Activated naive CD8-positive, alpha-beta T cell treated with anti-CD3 and anti-CD28 coated beads, Interleukin-2, amount 50 U/mL, for 16 hours (primary cell): ENCODE measurements around the gene C19orf47.

Source experiments
- DNase-seq: peaks from one replicate; pipeline ENCODE4 v3.0.0-alpha.2; 2020; ENCODE audit warnings: low read depth, low spot score

Gene C19orf47, protein sequence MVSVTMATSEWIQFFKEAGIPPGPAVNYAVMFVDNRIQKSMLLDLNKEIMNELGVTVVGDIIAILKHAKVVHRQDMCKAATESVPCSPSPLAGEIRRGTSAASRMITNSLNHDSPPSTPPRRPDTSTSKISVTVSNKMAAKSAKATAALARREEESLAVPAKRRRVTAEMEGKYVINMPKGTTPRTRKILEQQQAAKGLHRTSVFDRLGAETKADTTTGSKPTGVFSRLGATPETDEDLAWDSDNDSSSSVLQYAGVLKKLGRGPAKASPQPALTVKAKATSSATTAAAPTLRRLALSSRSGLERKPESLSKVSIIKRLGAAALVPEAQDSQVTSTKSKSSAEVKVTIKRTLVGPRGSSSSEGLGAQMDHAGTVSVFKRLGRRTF

GRCh38 chr19:40348125-40348913 is at the start of gene C19orf47, which contains the start of gene PLD3:
Gene C19orf47 (minus strand): TSS chr19:40348397. CDS start chr19:40341857, 6,540 bp downstream.
Gene PLD3 (plus strand): TSS chr19:40348695. CDS start chr19:40366484, 17,789 bp downstream.
- DNase-seq: peak; percentile 94

DNA sequence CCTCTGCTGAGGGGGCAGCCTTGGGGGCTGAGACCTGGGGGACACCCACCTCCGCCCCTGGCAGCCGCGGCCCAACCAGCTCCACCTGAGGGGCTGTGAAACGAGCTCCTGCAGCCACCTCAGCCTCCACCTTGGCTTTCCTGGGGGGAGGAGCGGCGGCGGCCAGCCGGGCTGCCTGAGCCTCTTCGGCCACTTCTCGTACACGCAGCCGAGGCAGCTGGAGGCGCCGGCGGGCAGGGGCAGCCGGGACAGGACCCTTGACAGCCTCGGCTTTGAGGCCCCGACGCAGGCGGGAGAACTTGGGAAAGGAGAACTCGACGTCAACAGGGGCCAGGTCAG is 49.3 kb upstream of the C19orf47 start:
- DNase-seq: no peak

DNA sequence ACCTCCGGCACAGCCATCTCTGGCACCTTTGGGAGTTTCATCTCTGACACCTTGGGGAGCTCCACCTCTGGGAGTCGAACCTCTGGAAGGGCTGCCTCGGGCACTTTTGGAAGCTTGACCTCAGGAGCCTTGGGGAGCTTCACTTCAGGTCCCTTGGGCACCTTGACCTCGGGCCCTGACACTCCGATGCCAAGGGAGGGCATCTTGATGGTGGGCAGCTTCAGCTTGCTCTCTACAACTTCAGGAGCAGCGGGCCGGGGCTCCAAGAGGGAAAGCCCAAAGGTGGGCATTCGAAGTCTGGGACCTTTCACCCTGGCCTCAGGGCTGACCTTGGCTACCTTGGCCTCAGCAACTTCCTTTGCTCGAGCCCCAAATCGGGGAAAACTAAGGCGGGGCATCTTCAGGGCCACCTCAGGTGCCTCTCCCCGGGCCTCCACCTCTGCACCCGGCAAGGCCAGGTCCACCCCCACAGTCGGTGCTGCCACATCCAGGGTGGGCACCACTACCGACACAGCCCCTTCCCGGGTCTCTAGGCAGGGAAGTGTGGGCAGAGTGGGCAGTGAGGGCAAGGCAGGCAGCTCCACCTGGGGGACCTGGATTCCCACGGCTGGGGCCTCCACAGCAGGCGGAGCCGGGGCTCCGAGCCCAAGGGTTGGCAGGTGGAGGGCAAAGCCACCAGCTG is 48.8 kb upstream of the C19orf47 start:
- no peak for DNase-seq

DNA sequence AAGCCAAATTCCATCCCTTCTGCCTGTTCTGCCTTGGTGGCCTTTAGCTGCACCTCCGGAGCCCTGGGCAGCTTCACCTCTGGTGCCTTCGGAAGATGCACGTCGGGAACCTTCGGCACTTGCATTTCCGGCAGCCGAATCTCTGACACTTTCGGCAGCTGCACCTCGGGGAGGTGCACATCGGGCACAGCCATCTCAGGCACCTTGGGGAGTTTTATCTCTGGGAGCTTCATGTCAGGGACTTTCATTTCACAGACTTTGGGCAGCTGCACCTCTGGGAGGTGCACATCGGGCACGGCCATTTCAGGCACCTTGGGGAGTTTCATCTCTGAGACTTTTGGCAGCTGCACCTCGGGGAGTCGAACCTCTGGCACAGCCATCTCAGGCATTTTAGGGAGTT is 47.8 kb upstream of the C19orf47 start:
- no peak for DNase-seq

- no peak for DNase-seq
Measured at GRCh38 chr19:40394816-40395210, 46.6 kb upstream of the C19orf47 start.

- DNase-seq: no peak
Measured at GRCh38 chr19:40393894-40394815, 46.0 kb upstream of the C19orf47 start.

- no peak for DNase-seq
Measured at GRCh38 chr19:40392894-40393517, 44.8 kb upstream of the C19orf47 start.

- DNase-seq: no peak
Measured at GRCh38 chr19:40392123-40392522, 43.9 kb upstream of the C19orf47 start.

DNA sequence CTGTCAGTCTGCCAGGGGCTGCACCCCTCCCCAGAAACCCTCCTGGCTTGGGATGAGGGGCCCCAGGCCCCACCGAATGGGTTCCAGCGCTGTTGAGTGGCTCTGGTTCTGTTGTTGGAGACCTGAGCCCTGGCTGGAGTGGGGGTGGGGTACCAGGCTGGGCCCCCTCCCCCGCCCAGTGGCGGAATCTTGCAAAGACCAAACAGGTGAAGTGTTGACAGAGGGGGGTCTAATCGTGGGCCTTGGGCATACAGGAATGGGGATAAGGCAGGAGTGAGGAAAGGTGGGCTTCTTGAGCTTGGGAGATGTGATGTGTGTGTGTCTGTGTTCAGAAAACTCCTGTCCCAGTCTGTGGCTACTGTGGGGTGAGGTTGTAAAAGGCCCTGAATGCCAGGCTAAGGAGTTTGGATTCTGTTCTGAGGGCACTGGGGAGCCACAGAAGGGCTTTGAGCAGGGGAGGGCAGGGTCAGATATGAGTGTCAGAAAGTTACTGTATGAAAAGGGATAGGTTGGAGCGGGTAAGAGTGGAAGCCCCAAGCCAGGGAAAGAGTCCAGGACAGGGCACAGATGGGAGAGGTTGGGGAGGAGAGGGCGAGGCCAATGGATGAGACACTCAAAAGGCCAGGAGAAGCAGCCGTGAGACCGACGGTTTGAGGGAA is 42.0 kb upstream of the C19orf47 start, which contains the start of gene HIPK4:
Gene HIPK4, minus strand, starts transcription at position 98 of the 659 bp plus-strand sequence. CDS start 279 bp downstream, outside the sequence.
- DNase-seq: no peak

GRCh38 chr19:40389404-40390083 is 41.3 kb upstream of the C19orf47 start:
- no peak for DNase-seq

- no peak for DNase-seq
Measured at GRCh38 chr19:40388481-40388880, 40.3 kb upstream of the C19orf47 start.

DNA sequence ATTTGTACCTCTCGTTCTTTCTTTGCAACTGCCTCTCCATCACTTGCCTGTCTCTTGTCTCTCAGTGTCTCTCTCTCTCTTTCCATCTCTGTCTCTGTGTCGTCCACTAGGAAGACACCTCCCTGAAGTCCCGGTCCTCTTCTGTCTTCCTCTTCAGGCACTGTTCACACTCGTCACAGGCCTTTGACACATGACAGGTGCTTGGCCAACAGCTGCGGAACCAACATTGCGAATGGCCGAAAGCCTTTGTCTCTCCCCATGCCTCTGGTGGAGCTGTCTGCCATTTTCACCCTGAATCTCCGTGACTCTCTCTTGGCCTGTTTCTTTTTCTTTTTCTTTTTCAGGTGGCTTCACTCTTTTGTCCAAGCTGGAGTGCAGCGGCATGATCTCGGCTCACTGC is 39.0 kb upstream of the C19orf47 start:
- DNase-seq: no peak

DNA sequence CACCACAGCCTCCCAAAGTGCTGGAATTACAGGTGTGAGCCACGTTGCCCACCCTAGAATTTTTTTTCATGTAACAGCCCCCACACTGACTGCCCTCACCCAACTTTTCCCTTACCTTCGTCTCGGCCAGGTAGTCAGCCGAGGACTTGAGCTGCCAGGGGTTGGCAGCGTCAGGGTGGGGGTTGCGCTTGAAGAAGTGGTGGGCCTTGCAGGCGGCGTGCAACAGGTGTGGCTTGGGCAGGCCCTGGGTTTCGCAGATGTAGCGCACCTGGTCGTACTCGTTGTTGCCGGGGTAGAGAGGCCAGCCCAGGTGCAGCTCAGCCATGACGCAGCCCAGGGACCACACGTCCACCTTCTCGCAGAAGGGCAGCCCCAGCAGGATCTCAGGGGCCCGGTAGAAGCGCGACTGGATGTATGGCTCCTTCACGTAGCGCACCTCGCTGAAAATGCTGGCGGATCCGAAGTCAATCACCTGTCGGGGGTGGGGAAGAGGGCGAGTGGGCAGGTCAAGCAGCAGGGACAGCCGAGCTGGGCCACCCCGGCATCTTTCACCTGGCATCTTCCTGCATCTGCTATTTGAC is 35.6 kb upstream of the C19orf47 start:
- no peak for DNase-seq

DNA sequence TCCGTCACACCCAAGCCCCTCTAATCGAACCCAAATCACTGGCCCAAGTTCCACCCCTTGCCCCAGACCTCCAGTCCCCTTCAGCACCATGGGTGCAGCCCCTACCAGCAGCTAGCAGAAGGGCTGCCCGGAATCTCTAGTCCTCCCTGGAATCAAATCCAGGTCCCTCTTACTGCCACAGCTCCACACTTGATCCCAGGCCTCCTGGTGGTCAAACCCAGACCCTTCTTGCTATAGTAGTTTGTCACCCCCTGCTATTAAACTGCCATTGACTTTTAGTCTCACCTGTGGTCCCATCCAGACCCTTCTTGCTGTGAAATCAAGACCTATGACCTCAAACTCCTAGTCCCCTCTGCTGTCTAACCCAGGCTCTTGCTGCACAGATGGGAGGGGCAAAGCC is 33.1 kb upstream of the C19orf47 start:
- DNase-seq: no peak

DNA sequence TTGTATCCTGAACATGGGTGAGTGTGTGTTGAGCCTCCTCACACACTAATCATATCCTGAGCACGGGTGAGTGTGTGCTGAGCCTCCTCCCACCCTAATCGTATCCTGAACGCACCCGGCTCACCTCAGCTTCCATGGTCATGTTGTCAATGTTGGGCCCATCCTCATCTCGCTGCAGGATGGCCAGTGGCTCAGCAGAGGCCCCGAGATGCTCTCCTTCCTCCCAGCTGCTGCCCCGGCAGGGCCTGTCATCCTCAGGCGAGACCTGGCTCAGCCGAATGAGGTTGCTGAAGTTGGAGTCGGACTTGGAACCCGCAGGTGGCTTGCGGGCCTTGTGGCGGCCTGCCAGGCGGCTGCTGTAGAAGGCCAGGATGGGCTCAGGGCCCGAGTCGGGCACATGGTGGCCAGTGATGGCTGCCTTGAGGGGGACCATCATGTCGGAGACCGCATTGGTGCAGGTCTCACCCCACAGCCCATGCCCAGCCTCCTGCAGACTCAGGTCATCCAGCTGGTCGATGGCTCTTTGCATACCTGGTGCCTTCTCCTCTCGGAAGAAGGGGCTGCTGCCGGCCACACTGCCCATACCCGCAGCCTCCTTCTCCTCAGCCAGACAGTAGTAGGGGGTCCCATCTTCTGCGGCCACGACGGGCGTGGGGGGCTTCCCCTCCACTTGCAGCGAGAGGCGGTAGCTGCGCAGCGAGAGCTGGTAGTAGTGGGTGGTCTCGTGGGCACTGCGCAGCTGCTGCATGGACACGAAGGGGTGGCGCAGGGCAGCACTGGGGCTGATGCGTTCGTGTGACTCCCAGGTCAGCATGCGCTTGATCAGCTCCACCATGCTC is 32.2 kb upstream of the C19orf47 start:
- DNase-seq: no peak

DNA sequence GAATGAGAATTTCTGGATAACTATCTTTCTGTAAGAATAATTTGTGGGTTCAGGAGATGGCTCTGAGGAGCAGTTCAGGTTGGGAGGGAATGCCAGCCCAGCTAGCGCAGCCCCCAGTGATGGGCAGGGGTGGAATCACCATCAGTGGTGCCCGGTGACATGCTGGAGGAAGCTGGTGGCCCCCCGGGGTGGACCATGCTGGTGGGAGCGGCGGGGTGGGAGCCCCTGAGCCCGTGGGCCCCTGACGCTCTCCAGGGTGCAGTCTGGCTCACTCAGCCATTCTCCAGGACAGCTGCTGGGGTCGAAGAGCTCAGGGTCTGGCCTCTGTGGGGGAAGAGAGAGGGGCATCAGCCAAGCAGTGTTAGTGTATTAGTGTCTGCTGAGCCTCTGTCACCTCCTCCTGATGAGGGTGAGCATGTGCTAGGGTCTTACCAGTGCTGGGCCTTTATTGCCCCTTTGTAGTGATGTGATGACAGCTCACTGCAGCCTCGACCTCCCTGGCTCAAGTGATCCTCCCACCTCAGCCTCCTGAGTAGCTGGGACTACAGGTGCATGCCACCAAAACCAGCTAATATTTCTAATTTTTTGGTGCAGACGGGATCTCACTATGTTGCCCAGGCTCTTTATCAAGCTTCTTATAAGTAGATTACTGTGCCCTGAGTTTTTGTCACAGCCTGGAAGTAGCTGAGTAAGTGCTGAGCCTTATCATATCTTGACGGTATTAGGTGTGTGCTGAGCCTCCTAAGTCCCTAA is 31.4 kb upstream of the C19orf47 start:
- DNase-seq: no peak

DNA sequence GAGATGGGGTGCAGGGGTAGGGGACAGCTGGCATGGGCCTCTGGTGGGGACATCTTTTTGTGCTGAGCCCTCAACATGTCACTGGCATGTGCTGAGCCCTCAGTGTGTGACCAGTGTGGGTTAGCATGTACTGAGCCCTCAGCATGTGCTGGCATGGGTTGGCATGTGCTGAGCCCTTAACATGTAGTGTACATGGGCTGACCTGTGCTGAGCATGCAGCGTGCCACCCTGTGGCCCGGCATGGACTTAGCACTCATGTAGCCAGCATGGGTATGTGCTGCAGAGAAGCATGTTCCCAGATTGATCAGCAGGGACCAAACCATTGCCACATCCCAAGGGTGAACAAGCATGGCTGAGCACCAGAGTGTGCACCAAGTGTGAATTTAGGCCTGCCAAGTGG is 30.3 kb upstream of the C19orf47 start:
- DNase-seq: no peak
